DND-41 (cell line): ENCODE data around the gene OR2T1.
A peak's percentile ranks its signal among the peaks of the same experiment; 100 is the strongest.

Source experiments
- ATAC-seq: fragments of 200-7000 bp; cut with Tn5 transposase; 3 replicates; pipeline ENCODE4 v1.9.1; 2021; ENCODE audit warnings: low read depth; ENCODE audit not compliant: insufficient read depth
- DNase-seq: peaks from one replicate; pipeline ENCODE4 v3.0.0-alpha.2; 2020
- H2AFZ ChIP-seq: 2 replicates; pipeline ENCODE4 v1.6.0; 2012; ENCODE audit warnings: low read depth, low read length
- H3K27ac ChIP-seq: 2 replicates; pipeline ENCODE4 v1.5.1; 2012; ENCODE audit warnings: low read length, inconsistent platforms
- H3K27me3 ChIP-seq: fragments of 200-600 bp; sonication (generic); 2 replicates; pipeline ENCODE4 v1.6.0; 2012; ENCODE audit warnings: low read length, mild to moderate bottlenecking, inconsistent platforms; ENCODE audit not compliant: insufficient read depth, poor library complexity
- H3K36me3 ChIP-seq: 2 replicates; pipeline ENCODE4 v1.5.1; 2012; ENCODE audit warnings: low read length, inconsistent platforms; ENCODE audit not compliant: insufficient read depth
- H3K4me1 ChIP-seq: 2 replicates; pipeline ENCODE4 v1.5.1; 2012; ENCODE audit warnings: mild to moderate bottlenecking, low read length; ENCODE audit not compliant: insufficient read depth
- H3K4me2 ChIP-seq: 2 replicates; pipeline ENCODE4 v1.6.0; 2012; ENCODE audit warnings: mild to moderate bottlenecking, moderate library complexity, low read length, inconsistent platforms; ENCODE audit not compliant: insufficient read depth
- H3K4me3 ChIP-seq, 2 experiments: fragments of 200-600 bp in 1 of 2; shearing (Covaris generic) in 1 of 2; 2 replicates each; pipeline ENCODE4 v1.5.1; 2012 to 2016; ENCODE audit warnings: inconsistent platforms in 2 of 2, low read length in 2 of 2, mild to moderate bottlenecking in 2 of 2, low read depth in 1 of 2, moderate library complexity in 1 of 2
- H3K79me2 ChIP-seq: 2 replicates; pipeline ENCODE4 v1.6.0; 2012; ENCODE audit warnings: low read length, inconsistent platforms; ENCODE audit not compliant: insufficient read depth
- H3K9ac ChIP-seq: 2 replicates; pipeline ENCODE4 v1.6.0; 2012; ENCODE audit warnings: low read depth, mild to moderate bottlenecking, inconsistent platforms, low read length, moderate library complexity
- H3K9me3 ChIP-seq: 2 replicates; pipeline ENCODE4 v1.5.1; 2012; ENCODE audit warnings: low read length, moderate library complexity, mild to moderate bottlenecking, inconsistent platforms; ENCODE audit not compliant: insufficient read depth, severe bottlenecking
- H4K20me1 ChIP-seq: 2 replicates; pipeline ENCODE4 v1.6.0; 2012; ENCODE audit warnings: low read length; ENCODE audit not compliant: insufficient read depth
- EZH2 ChIP-seq: IDR thresholded peaks from 3 replicates; pipeline ENCODE4 v1.6.1; 2012; ENCODE audit warnings: borderline replicate concordance, low read depth, mild to moderate bottlenecking, moderate library complexity, low read length, inconsistent platforms; ENCODE audit not compliant: severe bottlenecking
- TF ChIP-seq, protein P1 (sequence below): IDR thresholded peaks from 2 replicates; pipeline ENCODE4 v1.5.1; 2012; ENCODE audit warnings: borderline replicate concordance, low read length, moderate library complexity, mild to moderate bottlenecking; ENCODE audit not compliant: poor library complexity, severe bottlenecking; ENCODE audit errors: extremely low read depth

OR2T1 gene

DNA sequence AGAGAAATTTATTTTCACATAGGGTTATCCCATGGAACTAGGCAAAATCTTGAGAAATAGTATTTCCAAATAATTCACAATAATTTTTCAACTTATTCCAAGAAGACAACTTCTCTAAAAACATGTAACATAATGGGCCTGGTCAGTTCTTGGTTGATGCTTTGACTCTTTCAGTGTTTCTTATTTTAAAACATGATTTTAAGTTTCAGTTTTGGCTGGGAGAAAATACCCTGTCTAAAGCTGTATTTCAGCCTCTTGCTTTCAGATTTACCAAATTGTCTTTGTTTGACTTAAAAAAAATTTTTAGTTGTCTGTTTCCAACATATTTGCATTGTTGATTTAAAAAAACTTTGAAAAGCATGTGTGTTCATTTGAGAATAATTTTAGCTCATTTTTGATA lies 36.2 kb upstream of the OR2T1 start:
- Histone ChIP-seq H3K4me1 (no peaks in the 10 kb centered on the region), H3K79me2 (no peaks in the 10 kb centered on the region), H3K4me3 (no peak overlapping the region), H3K27ac (no peak overlapping the region), H2AFZ (no peak overlapping the region), H3K9ac (no peak overlapping the region), H3K4me2 (no peak overlapping the region), H3K36me3 (no peaks in the 10 kb centered on the region), H3K9me3 (no peaks in the 10 kb centered on the region), H3K27me3 (no peaks in the 10 kb centered on the region), H4K20me1 (no peaks in the 10 kb centered on the region)
- no peak for TF ChIP-seq EZH2
- TF ChIP-seq, protein P1, sequence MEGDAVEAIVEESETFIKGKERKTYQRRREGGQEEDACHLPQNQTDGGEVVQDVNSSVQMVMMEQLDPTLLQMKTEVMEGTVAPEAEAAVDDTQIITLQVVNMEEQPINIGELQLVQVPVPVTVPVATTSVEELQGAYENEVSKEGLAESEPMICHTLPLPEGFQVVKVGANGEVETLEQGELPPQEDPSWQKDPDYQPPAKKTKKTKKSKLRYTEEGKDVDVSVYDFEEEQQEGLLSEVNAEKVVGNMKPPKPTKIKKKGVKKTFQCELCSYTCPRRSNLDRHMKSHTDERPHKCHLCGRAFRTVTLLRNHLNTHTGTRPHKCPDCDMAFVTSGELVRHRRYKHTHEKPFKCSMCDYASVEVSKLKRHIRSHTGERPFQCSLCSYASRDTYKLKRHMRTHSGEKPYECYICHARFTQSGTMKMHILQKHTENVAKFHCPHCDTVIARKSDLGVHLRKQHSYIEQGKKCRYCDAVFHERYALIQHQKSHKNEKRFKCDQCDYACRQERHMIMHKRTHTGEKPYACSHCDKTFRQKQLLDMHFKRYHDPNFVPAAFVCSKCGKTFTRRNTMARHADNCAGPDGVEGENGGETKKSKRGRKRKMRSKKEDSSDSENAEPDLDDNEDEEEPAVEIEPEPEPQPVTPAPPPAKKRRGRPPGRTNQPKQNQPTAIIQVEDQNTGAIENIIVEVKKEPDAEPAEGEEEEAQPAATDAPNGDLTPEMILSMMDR, result no peak
- DNase-seq (no peak), ATAC-seq (no peak)

DNA sequence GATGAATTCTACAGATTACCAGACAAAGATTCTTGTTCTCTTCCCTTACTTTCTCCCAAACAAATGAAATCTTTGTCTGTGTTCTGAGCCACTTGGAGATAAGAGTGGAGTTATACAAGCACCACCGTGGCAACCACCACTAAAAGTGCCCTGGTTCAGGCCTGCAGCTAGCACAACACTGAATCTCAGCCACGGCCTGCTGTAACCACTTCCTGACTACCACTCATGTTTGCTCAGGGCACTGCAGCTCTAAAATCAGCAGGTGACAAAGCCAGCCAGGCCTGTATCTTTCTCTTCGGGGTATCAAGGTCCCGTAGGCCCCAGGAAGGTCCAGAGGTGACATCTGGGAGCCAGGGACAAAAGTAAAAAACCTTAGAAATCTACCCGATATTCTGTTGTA lies 30.5 kb upstream of the OR2T1 start:
- no peak for TF ChIP-seq EZH2
- TF ChIP-seq, protein P1, result no peak
- ATAC-seq, result peak; percentile 74
- H3K9me3 ChIP-seq, result no peaks in the 10 kb centered on the region

DNA sequence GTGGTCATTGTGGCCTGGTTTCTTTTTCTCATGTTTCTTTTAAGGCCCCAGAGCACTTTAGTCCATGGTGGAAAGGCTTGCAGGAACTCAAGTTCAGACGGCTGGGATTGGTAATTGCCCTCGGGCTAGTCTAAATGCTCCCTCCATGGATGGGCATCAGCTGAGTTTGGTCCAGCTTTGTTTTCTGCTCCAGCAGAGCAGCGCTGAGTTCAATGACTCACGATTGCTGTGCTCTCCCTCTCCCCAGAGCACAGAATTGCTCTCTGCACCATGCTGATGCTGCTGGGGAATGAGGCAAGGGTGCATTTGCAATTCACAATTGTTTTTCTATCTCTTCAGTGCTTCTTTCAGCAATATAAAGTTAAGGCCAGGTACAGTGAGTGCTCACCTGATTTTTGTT lies 29.1 kb upstream of the OR2T1 start:
- TF ChIP-seq EZH2, result no peak
- TF ChIP-seq, protein P1, result no peak
- ATAC-seq, result no peak
- no peak overlapping the region for H3K4me3 ChIP-seq
- no peak overlapping the region for H3K9ac ChIP-seq
- H3K36me3 ChIP-seq, result no peaks in the 10 kb centered on the region
- H4K20me1 ChIP-seq, result no peaks in the 10 kb centered on the region
- no peak for DNase-seq
- no peaks in the 10 kb centered on the region for H3K9me3 ChIP-seq
- no peak overlapping the region for H2AFZ ChIP-seq
- no peaks in the 10 kb centered on the region for H3K79me2 ChIP-seq
- H3K4me2 ChIP-seq, result no peak overlapping the region
- H3K4me1 ChIP-seq, result no peaks in the 10 kb centered on the region
- H3K27me3 ChIP-seq, result no peaks in the 10 kb centered on the region
- no peak overlapping the region for H3K27ac ChIP-seq

More for the DNA sequence above, 30.5 kb upstream of the OR2T1 start:
- H3K9ac ChIP-seq, result no peak overlapping the region
- no peaks in the 10 kb centered on the region for H3K79me2 ChIP-seq
- no peak overlapping the region for H3K4me2 ChIP-seq
- no peaks in the 10 kb centered on the region for H3K4me1 ChIP-seq
- H4K20me1 ChIP-seq, result no peaks in the 10 kb centered on the region
- H3K27ac ChIP-seq, result no peak overlapping the region
- no peaks in the 10 kb centered on the region for H3K27me3 ChIP-seq
- H3K36me3 ChIP-seq, result no peaks in the 10 kb centered on the region
- H2AFZ ChIP-seq, result no peak overlapping the region
- DNase-seq, result peak; percentile 10
- no peak overlapping the region for H3K4me3 ChIP-seq

DNA sequence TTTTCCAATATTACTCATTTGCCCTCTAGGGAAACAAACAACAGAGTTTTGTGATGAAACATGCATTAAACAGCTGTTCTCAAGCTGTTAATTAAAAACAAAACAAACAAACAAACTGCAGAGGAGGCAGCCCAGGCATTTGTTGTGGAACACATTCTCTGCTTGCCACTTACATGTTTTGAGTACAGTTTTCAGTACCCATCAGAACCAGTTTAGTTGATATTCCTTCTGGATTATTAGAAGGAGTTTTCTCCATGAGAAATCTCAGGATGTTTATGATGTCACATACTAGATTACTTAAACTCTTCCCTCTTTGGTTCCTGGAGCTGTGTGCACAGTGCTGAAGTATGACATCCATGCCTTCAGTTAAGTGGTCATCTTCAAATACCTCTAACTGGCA lies 27.4 kb upstream of the OR2T1 start, which contains the start of gene OR2T6:
Gene OR2T6 (plus strand): TSS at position 301 of the 400 bp plus-strand sequence. CDS start 11,863 bp downstream, outside the sequence.
- H3K36me3 ChIP-seq, result no peaks in the 10 kb centered on the region
- no peak within 1 kb of the TSS for H3K4me2 ChIP-seq
- H3K79me2 ChIP-seq, result no peaks in the 10 kb centered on the region
- H3K4me1 ChIP-seq, result no peaks in the 10 kb centered on the region
- no peaks in the 10 kb centered on the region for H3K9me3 ChIP-seq
- no peak within 1 kb of the TSS for H3K4me3 ChIP-seq
- no peak for ATAC-seq
- no peak for TF ChIP-seq EZH2
- TF ChIP-seq, protein P1, result no peak
- H4K20me1 ChIP-seq, result no peaks in the 10 kb centered on the region
- H2AFZ ChIP-seq, result no peak within 1 kb of the TSS
- H3K27ac ChIP-seq, result no peak within 1 kb of the TSS
- no peak within 1 kb of the TSS for H3K9ac ChIP-seq
- H3K27me3 ChIP-seq, result no peaks in the 10 kb centered on the region
- DNase-seq, result no peak
